HG02840 (cell line): ENCODE results near the gene BAHCC1.

Experiments
- ATAC-seq: cut with Tn5 transposase; IDR thresholded peaks from one replicate; pipeline ENCODE4 v1.9.1; 2021; ENCODE audit warnings: mild to moderate bottlenecking, moderate library complexity, moderate number of reproducible peaks; ENCODE audit not compliant: unreplicated experiment, low FRiP score

BAHCC1 gene

DNA sequence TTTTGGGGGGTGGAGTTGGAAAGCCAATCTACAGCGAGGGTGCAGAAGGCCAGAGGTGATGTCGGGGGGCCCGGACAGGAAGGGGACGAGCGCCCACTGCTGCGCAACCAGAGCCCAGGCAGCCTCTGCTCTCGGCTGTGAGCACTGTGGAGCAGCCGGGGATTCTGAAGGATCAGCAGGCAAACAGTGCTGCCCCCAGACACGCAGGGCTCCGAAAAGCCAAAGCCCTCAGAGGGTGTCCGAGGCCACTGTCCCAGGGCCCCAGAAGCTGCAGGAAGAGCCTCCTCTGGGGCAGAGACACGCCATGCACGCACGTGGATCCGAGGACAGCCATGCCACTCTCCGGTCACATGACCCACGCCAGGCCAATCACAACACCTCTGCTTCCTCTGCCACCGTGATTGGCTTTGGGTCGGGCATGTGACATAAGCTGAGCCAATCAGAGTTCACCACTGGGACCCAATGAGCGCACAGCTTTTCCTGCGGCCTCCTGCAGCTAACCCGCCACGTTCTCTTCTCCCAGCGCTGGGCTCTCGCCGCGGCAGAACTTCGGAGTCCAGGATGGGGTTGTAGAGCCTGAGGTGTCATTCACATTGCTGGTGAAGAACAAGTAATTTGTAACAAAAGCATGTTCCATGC is 76.7 kb downstream of the BAHCC1 start:
- ATAC-seq, result no peak

DNA sequence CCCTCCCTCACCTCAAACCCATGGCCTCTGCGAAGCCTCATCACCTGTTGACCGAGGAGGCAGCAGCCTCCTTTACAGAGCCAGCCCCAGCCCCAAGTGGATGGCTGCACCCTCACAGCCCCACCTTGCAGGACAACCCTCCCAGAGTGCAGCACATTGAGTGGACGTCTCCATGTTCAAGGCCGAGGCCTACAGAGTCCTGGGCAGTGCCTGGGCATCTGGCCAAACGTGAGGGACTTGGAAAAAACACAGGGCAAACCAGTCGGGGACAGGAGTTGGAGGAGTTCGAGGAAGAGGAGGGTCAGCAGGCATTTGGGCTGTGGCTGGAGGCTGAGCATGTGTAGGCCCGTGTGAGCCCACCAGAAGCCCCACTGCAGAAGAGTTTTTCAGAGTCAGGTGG is 77.8 kb downstream of the BAHCC1 start:
- no peak for ATAC-seq

DNA sequence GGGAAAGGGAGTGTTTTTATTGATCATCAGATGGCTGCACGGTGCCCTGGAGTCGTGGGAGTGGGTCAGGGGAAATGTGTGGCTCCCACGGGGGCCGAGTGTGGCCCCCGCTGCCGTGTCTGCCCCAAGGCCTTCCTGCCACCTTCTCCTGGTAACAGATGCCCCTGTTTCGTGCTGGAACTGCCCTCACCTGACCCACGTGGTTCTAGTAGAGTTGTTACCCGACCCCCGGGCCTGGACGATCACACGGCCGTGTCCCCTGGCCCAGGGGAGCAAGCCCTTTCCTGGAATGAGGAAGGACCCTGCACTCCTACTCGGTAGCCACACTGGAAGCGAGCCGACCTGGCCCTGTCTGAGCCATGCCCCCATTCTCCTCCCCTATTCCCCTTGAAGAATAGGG is 79.7 kb downstream of the BAHCC1 start:
- no peak for ATAC-seq

DNA sequence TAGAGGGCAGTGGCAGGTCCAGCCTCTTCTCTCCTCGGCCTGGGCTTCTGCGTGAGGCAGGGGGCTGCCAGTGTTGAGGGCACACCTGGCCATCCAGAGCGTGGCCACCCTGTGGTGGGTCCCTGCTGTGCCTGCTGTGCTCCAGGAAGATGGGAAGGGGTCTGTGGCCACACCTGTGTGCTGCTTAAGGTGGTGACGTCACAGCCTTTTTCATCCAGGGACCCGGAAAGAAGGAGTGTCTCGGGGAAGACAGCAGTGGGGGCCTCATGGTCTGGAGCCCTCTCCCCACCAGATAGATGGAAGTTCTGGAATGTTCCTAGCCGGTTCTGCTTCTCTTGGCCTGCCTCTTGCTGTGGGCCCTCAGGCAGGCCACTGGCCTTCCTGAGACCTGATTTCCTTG is 80.8 kb downstream of the BAHCC1 start:
- ATAC-seq, result no peak

DNA sequence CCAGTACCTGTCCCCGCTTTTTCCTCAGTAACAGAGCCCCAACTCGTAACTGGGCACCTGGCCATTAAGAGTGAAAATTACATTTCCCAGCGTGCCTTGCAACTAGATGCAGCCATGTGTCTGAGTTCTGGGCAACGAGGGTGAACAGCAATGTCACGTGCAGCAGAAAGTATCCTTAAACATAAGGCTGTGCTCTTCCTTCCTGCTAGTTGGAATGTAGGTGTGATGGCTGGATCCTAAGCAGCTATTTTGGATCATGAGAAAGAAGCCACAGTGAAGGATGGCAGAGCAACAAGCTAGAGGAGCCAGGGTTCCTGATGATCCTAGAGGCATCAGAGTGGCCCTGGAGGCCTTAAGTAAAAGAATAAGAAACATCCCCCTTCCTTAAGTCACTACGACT is 81.4 kb downstream of the BAHCC1 start:
- ATAC-seq, result no peak

DNA sequence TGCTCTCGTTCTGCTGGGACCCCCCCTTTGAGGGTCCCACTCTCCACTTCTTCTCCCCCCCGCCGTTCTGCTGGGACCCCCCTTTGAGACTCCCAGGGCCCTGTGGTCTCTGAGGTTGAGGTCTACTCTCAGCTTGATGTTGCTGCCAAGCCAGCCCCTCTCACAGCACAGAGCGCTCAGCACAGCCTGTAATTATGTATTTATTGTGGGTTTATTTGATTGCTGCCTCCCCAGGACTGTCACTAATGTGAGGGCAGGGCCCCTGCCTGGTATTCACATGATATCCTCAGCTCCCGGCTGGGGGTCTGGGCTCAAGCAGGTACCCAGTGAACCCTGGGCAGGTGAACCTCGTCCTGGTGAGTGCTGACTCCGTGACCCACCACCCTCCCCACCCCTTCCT is 81.9 kb downstream of the BAHCC1 start:
- no peak for ATAC-seq

DNA sequence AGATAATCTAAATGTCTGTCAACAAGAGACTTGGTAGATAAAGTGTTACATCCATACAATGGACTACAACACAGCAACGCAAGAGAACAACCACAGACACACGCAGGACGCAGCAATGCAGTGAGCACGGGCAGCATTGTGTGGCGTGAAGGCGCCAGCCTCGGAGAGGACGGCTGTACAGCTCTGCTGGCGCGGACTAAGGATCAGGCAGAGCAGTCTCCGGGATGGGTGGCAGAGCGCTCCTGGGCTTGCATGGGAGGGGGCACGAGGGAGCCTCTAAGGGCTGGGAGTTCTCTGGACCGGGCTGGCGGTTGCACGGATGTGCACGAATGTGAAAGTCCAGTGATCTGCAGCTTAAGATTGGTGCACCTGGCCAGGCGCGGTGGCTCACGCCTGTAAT is 82.9 kb downstream of the BAHCC1 start:
- no peak for ATAC-seq

DNA sequence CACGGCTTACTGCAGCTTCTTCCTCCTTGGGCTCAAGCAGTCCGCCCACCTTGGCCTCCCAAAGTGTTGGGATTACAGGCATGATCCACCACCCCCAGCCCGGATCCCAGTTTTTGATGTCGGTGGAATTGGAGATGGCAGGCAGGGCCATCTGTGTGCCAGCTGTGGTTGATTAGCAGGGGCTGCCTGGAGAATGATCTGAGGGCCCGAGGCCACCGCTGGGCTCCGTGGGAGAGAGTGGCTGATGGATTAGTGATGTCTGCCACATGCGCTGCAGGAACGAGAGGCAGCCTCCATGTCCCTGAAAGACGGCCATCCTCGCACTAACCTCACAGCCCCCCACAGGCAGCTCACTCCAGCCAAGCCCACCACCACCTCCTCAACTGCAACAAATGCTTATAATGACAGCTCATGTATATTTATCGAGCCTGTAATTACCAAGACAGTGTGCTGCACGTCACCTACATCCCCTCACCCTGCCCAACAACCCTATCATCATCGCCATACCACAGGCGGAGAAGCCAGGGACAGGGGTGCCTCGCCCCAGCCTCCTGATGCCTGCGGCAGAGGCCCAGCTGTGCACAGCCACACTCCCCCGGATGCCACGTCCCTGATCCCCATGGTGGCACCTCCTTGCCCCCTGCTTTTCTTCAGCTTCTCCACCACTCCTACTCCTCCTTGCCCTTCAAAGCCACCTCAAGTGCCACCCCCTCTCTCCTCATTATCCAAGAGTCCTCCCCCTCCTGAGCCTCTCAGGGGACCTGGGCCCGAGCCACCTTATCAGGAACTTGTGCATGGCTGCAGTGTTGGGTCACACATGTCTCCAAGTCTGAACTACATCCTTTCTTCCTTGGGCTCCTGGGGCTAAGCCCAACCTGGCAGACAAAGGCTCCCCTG is 84.2 kb downstream of the BAHCC1 start:
- no peak for ATAC-seq

DNA sequence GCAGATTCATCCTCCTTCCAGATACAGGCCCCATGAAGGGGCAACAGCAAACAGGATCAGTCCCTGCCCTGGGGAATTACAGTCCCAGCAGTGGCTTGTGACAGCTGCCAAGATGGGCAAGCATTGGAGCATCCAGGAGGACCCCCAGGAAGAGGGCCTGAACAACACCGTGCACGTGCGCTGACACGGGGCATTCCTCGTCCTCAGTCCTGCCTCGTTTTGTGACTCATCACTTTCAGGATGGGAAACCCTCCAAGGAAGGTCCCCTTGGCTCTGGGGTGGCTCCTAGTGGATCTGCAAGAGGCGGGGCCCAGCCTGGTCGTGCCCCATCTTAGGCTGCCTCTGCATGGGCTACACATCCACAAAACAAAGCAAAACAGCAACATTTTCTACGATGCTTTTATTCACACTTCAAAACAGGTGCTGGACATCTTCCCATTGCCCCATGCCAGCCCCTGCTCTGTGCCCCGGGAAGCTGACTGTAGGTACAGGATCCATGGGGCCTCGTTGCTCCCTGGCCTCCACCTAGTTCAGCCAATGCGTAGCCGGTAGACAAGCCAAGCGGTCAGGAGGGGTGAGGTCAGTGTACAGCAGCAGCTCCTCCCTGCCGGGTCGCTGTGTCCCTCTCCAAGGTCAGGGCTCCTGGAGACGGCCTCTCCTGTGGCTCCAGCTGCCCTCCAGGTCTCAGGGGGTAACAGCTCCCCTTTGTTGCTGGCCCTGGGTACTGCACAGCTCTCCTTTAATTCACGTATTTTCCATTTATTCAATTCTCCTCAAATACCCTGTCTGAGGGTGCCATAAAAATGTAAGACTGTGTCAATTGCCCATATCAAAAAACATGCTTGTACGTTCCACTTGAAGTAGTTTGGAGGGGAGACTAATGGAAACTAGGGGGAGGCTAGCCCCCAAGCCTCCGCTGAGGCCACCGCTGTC is 85.1 kb downstream of the BAHCC1 start:
- no peak for ATAC-seq

DNA sequence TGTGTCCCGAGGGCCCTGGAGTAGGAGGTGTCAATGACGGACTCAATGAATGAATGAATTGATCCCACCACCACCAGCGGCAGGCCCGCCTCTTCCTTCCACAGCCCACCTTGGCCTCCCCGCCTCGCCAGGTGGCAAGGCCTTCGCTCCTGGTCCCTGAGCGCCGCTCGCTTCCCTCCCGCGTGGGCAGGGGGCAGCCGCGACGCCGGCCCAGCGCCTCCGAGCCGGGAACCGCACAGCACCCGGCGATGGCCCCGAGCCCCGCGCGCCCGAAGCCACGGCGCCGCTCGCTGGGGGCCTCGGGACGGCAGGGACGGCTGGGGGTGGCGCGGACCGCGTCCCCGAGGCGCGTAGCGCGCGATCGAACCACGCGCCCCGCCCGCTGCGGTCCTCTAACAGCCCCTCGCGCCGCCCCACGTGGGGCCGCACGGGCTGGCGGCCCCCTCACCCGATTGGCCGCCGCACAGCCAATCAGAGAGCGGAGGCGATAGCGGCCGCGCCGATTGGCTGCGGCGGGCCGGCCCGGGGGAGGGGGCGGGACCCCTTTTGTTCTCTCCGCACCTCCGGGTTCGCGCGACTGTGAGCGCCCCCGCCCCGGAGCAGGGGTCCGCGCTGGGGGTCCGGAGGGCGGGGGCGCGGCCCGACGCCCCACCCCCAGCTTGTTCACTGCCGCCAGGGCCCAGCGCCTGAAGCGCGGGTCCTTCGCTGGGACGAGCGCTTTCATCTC is 86.0 kb downstream of the BAHCC1 start:
- no peak for ATAC-seq

DNA sequence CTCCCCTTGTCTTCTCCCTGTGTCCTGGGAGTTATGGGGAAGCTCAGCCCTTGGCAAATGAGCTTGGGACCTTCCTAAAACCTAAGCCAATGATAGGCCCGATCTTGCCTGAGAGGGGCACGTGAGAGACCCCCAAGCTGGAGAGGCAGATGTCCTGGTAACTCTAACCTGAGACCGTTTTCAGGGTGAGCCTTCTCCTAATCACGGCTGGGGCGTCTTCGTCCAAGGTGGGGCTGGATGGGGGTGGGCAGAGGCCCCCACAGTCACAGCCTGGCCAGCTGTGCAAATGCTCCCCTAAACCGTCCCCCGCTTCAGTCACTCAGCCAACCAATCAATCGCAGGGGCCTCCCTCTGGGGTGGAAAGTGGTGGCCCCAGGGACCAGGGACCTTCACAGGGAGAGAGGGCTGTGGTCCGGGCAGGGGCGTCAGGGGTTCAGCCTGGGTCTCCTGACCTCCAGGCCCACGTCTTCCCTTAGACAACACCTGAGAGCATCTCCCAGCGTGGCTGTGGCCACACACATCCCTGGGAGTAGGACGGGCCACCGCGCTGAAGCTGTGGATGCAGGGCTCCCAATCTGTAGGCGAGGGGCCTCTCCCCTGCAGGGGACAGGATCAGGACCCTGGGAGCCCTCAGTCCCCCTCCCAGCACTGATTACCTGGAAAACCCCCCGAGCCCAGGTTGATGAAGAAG is 86.7 kb downstream of the BAHCC1 start:
- no peak for ATAC-seq

DNA sequence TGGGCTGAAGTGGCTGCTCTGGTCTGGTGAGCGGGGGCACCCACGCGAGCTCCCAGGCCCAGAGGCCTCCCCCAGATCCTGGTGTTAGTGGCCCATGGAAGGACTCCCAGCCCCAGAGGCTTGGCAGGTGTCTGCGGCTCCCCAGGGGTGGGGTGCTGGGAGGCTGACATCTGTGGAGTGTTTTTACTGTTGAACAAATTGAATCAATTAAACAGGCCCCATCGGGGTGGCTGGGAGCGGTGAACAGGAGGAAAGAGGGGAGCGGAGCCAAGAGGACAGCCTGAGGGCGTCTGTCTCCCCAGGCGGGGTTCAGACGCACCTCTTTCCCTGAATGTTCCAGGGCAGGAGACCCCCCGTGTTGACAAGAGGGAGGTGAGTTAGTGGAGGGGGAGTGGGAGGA is 87.4 kb downstream of the BAHCC1 start:
- no peak for ATAC-seq

DNA sequence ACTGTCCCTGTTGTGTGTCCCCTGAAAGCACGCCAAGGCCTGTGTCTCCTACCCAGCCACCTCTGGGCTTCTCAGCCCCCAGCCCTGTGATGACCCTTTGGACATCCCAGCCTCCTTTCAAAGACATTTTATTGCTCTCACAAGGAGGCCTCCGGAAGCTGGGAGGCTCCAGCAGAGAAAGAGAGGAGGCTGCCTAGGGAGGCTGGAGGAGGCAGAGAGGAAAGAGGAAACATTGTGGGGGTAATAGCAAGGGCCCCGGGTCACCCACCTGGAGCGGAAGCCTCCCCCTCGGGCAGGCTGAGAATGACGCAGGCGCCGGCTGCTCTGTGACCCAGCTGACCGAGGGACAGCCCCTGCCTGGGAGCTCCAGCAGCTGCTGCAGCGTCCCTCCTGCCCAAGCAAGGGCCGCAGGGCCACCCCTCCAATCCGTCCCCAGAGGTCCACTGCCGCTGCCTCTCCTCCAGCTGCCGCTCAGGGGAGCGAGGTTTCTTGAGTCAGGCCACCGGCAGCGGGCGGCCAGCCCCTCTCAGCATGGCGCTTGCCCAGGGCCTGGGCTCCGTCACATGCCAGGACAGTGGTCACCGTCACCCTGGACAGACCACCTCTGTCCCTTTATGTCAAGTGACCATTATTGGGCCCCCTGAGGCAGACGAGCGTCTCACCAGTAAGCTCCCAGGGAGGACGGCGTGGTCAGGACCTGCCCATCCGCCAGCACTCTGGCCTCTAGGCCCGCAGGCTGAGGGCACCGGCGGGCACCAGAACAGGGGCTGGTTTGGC is 88.0 kb downstream of the BAHCC1 start:
- no peak for ATAC-seq

DNA sequence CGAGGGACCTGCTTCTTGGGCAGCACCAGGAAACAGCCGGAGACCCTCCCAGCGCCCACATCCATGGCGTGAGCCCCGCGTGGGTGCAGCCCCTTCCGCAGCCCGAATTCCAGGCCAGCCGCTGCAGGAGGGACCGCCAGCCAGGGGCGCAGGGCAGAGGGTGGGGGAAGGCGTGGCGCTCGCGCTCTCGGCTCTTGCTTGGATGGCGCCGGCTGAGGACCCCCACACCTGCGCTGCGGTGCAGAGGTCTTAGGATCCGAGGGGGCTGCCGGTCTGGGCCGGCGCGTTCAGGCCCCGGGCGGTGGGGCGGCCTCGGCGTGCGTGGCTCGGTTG is 88.6 kb downstream of the BAHCC1 start:
- no peak for ATAC-seq

DNA sequence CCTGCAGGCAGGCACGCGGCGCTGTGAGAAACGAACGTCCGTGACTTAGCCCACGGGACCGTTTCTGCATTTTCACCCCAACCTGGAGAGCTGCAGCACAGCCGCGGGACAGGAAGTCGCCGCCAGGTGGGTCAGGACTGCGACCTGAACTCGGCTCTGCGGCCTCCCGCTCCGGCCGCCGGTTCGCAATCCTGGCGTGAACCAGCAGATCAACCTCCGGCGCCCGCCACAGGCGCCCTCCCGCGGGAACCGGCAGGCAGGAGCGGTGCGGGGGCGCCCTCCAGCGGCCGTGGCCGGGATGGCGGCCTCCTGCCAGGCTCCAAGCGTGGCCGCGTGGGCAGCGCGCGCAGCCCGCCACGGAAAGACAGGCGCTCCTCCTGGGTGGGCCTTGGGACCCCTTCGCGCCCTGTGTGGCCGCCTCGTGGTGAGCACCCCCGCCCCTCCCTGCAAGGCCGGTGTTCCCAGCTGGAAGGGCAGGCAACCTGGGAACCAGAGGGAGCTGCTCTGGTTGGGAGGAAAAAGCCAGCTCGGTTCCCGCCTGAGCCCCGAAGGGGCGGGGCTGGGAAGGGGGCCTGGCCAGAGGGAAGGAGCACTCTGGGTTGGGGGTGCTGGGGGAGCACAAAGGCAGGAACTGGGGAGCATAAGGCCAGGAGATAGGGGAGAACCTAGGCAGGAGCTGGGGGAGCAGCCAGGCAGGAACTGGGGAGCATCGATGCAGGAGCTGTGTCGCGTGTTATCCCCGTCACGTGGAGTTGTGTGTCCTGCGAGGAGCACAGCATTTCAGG is 89.1 kb downstream of the BAHCC1 start:
- ATAC-seq, result peak; percentile 57

DNA sequence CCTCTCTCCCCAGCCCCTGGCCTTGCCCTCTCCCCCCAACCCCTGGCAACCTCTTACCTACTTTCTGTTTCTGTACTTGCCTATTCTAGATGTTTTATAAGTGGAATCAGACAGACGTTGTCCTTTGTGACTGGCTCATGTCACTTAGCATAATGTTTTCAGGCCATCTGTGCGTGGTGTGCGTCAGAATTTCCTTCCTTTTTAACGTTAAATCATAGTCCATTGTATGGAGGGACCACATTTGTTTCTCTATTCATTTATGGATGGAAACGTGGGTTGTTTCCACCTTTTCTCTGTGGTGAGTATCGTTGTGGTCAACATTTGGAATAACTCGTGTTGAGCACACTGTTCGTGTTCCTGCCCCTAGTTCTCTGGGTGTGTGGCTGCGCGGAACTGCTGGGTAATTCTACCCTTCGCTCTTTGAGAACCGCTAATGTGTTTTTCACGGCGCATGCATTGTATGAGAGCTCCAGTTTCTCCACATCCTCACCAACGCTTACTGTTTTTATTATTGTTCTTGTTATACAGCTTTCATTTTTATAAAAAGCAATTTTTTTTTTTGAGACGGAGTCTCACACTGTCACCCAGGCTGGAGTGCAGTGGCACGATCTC is 91.0 kb downstream of the BAHCC1 start:
- ATAC-seq, result no peak

DNA sequence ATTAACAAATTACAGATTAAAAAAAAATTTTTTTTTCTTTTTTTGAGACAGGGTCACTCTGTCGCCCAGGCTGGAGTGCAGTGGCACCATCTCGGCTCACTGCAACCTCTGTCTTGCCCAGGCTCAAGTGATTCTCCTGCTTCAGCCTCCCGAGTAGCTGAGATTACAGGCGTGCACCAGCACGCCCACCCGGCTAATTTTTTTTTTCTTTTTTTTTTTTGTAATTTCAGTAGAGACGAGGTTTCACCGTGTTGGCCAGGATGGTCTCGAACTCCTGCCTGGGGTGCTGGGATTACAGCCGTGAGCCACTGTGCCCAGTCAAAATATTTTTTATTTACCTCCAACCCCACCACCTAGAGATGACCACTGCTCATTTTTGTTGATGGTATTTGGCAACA is 91.8 kb downstream of the BAHCC1 start:
- no peak for ATAC-seq
